Measurements from ENCODE around the gene GSK3A. TPM values are rescaled to one million over a fixed set of nuclear protein-coding genes. Genes with fewer than 3 reads are reported as not detected.

Gene GSK3A
- total RNA-seq, 1 experiment from 2014 or later = 50.8 TPM

- TF ChIP-seq, protein P1, sequence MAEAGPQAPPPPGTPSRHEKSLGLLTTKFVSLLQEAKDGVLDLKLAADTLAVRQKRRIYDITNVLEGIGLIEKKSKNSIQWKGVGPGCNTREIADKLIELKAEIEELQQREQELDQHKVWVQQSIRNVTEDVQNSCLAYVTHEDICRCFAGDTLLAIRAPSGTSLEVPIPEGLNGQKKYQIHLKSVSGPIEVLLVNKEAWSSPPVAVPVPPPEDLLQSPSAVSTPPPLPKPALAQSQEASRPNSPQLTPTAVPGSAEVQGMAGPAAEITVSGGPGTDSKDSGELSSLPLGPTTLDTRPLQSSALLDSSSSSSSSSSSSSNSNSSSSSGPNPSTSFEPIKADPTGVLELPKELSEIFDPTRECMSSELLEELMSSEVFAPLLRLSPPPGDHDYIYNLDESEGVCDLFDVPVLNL (CRISPR knock-in tag; IDR thresholded peaks at IDR 0.05; ENCODE audit: borderline replicate concordance, low read depth) = no peak
Measured at GRCh38 chr19:42277821-42278451, 35.5 kb upstream of the GSK3A start (continued).

DNA sequence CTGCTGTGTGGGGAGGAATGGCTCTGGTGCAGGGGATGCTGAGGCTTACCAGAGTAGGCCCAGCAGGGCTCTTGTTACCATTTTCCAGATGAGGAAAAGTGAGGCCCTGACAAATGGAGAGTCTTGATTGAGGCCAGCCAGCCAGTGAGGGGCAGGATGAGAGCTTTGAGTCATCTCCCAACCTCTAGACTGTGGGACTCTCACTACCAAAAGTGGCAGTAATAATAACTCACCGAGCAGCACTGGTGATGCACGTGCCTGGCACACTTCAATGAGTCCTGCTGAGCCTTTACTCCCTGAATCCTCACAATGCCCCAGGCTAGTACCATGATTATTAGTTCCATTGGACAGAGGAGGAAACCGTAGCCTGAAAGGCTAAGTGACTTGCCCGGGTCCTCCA, 34.4 kb upstream of the GSK3A start:
- H3K36me3 Mint-ChIP-seq = 0 out of 2 replicates have a peak, but pooled peaks cover 2% of the 10 kb centered on the region
- POLR2A ChIA-PET = no interaction called here
- no peak for DNase-seq (ENCODE audit: low spot score)
- H3K4me3 Mint-ChIP-seq = no peak overlapping the region
- CTCF ChIA-PET = interaction anchor here (7.5 kb wide), 1 partner anchor 31 kb away, joined by 239 read pairs; the partner anchor contains the start of gene GSK3A
- no peaks in the 10 kb centered on the region for H3K9me3 Mint-ChIP-seq
- no peaks in the 10 kb centered on the region for H3K27me3 Mint-ChIP-seq (ENCODE audit: low read depth)
- no peak overlapping the region for H3K27ac Mint-ChIP-seq
- ATAC-seq = no peak
- H3K4me1 Mint-ChIP-seq = peaks cover 13% of the 10 kb centered on the region
- no peak for TF ChIP-seq ATF1 (CRISPR knock-in tag; IDR thresholded peaks at IDR 0.05)
- TF ChIP-seq, protein P1 (CRISPR knock-in tag; IDR thresholded peaks at IDR 0.05; ENCODE audit: borderline replicate concordance, low read depth) = no peak
- no peak for TF ChIP-seq ZNF423 (CRISPR knock-in tag; IDR thresholded peaks at IDR 0.05)
- TF ChIP-seq CDX4 (CRISPR knock-in tag; IDR thresholded peaks at IDR 0.05; ENCODE audit: borderline replicate concordance) = no peak
- no peak for TF ChIP-seq ESRRA (CRISPR knock-in tag; IDR thresholded peaks at IDR 0.05; ENCODE audit: borderline replicate concordance)
- TF ChIP-seq, protein P2, sequence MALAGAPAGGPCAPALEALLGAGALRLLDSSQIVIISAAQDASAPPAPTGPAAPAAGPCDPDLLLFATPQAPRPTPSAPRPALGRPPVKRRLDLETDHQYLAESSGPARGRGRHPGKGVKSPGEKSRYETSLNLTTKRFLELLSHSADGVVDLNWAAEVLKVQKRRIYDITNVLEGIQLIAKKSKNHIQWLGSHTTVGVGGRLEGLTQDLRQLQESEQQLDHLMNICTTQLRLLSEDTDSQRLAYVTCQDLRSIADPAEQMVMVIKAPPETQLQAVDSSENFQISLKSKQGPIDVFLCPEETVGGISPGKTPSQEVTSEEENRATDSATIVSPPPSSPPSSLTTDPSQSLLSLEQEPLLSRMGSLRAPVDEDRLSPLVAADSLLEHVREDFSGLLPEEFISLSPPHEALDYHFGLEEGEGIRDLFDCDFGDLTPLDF (CRISPR knock-in tag; IDR thresholded peaks at IDR 0.05) = no peak
- no peak for TF ChIP-seq SP1 (CRISPR knock-in tag; conservative IDR thresholded peaks at IDR 0.05)
- TF ChIP-seq, protein P3, sequence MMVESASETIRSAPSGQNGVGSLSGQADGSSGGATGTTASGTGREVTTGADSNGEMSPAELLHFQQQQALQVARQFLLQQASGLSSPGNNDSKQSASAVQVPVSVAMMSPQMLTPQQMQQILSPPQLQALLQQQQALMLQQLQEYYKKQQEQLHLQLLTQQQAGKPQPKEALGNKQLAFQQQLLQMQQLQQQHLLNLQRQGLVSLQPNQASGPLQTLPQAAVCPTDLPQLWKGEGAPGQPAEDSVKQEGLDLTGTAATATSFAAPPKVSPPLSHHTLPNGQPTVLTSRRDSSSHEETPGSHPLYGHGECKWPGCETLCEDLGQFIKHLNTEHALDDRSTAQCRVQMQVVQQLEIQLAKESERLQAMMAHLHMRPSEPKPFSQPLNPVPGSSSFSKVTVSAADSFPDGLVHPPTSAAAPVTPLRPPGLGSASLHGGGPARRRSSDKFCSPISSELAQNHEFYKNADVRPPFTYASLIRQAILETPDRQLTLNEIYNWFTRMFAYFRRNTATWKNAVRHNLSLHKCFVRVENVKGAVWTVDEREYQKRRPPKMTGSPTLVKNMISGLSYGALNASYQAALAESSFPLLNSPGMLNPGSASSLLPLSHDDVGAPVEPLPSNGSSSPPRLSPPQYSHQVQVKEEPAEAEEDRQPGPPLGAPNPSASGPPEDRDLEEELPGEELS (CRISPR knock-in tag; IDR thresholded peaks at IDR 0.05) = no peak
- TF ChIP-seq, protein P4, sequence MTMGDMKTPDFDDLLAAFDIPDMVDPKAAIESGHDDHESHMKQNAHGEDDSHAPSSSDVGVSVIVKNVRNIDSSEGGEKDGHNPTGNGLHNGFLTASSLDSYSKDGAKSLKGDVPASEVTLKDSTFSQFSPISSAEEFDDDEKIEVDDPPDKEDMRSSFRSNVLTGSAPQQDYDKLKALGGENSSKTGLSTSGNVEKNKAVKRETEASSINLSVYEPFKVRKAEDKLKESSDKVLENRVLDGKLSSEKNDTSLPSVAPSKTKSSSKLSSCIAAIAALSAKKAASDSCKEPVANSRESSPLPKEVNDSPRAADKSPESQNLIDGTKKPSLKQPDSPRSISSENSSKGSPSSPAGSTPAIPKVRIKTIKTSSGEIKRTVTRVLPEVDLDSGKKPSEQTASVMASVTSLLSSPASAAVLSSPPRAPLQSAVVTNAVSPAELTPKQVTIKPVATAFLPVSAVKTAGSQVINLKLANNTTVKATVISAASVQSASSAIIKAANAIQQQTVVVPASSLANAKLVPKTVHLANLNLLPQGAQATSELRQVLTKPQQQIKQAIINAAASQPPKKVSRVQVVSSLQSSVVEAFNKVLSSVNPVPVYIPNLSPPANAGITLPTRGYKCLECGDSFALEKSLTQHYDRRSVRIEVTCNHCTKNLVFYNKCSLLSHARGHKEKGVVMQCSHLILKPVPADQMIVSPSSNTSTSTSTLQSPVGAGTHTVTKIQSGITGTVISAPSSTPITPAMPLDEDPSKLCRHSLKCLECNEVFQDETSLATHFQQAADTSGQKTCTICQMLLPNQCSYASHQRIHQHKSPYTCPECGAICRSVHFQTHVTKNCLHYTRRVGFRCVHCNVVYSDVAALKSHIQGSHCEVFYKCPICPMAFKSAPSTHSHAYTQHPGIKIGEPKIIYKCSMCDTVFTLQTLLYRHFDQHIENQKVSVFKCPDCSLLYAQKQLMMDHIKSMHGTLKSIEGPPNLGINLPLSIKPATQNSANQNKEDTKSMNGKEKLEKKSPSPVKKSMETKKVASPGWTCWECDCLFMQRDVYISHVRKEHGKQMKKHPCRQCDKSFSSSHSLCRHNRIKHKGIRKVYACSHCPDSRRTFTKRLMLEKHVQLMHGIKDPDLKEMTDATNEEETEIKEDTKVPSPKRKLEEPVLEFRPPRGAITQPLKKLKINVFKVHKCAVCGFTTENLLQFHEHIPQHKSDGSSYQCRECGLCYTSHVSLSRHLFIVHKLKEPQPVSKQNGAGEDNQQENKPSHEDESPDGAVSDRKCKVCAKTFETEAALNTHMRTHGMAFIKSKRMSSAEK (CRISPR knock-in tag; IDR thresholded peaks at IDR 0.05; ENCODE audit: borderline replicate concordance) = no peak
- no peak for TF ChIP-seq NR2C2 (CRISPR knock-in tag; IDR thresholded peaks at IDR 0.05)
- no peak for TF ChIP-seq NR3C1 (CRISPR knock-in tag; conservative IDR thresholded peaks at IDR 0.05; ENCODE audit: low read depth)
- TF ChIP-seq, protein P5, sequence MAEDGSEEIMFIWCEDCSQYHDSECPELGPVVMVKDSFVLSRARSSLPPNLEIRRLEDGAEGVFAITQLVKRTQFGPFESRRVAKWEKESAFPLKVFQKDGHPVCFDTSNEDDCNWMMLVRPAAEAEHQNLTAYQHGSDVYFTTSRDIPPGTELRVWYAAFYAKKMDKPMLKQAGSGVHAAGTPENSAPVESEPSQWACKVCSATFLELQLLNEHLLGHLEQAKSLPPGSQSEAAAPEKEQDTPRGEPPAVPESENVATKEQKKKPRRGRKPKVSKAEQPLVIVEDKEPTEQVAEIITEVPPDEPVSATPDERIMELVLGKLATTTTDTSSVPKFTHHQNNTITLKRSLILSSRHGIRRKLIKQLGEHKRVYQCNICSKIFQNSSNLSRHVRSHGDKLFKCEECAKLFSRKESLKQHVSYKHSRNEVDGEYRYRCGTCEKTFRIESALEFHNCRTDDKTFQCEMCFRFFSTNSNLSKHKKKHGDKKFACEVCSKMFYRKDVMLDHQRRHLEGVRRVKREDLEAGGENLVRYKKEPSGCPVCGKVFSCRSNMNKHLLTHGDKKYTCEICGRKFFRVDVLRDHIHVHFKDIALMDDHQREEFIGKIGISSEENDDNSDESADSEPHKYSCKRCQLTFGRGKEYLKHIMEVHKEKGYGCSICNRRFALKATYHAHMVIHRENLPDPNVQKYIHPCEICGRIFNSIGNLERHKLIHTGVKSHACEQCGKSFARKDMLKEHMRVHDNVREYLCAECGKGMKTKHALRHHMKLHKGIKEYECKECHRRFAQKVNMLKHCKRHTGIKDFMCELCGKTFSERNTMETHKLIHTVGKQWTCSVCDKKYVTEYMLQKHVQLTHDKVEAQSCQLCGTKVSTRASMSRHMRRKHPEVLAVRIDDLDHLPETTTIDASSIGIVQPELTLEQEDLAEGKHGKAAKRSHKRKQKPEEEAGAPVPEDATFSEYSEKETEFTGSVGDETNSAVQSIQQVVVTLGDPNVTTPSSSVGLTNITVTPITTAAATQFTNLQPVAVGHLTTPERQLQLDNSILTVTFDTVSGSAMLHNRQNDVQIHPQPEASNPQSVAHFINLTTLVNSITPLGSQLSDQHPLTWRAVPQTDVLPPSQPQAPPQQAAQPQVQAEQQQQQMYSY (CRISPR knock-in tag; IDR thresholded peaks at IDR 0.05) = no peak
- no peak for TF ChIP-seq FOXP1 (CRISPR knock-in tag; IDR thresholded peaks at IDR 0.05; ENCODE audit: borderline replicate concordance)
- TF ChIP-seq ETV6 (CRISPR knock-in tag; IDR thresholded peaks at IDR 0.05) = no peak
- no peak for TF ChIP-seq ATF3 (CRISPR knock-in tag; conservative IDR thresholded peaks at IDR 0.05)
- no peak for TF ChIP-seq KAT7 (CRISPR knock-in tag; IDR thresholded peaks at IDR 0.05; ENCODE audit: borderline replicate concordance)
- TF ChIP-seq NR1H2 (CRISPR knock-in tag; IDR thresholded peaks at IDR 0.05) = no peak

Measured in WTC11 (cell line).